Cerebellar nuclear complex (tissue), 1 donor: ENCODE data around the gene LDLR.
"Not testable (repeated sequence)": the region's sequence is repeated elsewhere in the genome, so short reads cannot be mapped to it uniquely, and the experiment has no call there.

ENCODE experiments used
- DNase-seq, 2 experiments: peaks; one replicate each; lab custom pipeline; 2025; lab: John Stamatoyannopoulos, UW

Gene LDLR

DNA sequence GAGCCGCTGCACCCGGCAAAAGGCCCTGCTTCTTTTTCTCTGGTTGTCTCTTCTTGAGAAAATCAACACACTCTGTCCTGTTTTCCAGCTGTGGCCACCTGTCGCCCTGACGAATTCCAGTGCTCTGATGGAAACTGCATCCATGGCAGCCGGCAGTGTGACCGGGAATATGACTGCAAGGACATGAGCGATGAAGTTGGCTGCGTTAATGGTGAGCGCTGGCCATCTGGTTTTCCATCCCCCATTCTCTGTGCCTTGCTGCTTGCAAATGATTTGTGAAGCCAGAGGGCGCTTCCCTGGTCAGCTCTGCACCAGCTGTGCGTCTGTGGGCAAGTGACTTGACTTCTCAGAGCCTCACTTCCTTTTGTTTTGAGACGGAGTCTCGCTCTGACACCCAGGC lies 17.2 kb downstream of the LDLR start:
- DNase-seq: no peak

DNA sequence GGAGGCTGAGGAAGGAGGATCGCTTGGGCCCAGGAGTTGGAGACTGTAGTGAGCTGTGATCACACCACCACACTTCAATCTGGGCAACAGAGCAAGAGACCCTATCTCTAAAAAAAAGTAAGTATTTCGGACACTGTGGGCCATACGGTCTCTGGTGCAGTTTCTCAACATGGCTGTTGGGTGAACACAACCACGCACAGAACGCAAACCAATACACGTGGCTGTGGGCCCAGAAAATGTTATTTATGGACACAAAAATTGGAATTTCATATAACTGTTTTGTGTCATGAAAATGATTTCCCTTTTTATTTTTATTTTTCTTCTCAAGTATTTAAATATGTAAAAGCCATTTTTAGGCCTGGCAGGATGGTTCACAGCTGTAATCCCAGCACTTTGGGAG lies 19.5 kb downstream of the LDLR start:
- DNase-seq: no peak

GRCh38 chr19:11111117-11111770 lies 22.0 kb downstream of the LDLR start:
- no peak for DNase-seq

GRCh38 chr19:11111771-11112144 lies 22.5 kb downstream of the LDLR start:
- DNase-seq: no peak

DNA sequence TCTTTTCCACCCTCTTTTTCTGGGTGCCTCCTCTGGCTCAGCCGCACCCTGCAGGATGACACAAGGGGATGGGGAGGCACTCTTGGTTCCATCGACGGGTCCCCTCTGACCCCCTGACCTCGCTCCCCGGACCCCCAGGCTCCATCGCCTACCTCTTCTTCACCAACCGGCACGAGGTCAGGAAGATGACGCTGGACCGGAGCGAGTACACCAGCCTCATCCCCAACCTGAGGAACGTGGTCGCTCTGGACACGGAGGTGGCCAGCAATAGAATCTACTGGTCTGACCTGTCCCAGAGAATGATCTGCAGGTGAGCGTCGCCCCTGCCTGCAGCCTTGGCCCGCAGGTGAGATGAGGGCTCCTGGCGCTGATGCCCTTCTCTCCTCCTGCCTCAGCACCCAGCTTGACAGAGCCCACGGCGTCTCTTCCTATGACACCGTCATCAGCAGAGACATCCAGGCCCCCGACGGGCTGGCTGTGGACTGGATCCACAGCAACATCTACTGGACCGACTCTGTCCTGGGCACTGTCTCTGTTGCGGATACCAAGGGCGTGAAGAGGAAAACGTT lies 24.0 kb downstream of the LDLR start:
- no peak for DNase-seq

DNA sequence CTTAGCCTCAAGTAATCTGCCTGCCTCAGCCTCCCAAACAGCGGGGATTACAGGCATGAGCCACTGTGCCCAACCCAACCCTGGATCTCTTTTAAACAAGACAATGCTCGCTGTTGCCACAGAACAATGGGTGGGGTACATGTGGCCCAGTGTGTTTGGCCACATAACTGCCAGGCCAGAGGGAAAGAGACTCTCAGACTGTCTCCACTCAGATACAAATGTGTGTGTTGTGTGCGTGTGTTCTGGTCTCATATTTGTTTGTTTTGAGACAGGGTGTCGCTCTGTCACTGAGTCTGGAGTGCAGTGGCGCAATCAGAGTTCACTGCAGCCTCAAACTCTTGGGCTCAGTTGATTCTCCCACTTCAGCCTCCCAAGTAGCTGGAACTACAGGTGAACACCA lies 25.8 kb downstream of the LDLR start:
- DNase-seq: no peak

DNA sequence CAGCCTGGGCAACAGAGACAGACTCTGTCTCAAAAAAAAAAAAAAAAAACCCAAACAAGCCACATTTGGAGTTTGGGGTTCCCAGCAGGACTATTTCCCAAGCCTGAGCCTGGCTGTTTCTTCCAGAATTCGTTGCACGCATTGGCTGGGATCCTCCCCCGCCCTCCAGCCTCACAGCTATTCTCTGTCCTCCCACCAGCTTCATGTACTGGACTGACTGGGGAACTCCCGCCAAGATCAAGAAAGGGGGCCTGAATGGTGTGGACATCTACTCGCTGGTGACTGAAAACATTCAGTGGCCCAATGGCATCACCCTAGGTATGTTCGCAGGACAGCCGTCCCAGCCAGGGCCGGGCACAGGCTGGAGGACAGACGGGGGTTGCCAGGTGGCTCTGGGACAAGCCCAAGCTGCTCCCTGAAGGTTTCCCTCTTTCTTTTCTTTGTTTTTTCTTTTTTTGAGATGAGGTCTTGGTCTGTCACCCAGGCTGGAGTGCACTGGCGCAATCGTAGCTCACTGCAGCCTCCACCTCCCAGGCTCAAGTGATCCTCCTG lies 26.7 kb downstream of the LDLR start:
- no peak for DNase-seq

GRCh38 chr19:11116507-11116906 lies 27.2 kb downstream of the LDLR start:
- DNase-seq: no peak

DNA sequence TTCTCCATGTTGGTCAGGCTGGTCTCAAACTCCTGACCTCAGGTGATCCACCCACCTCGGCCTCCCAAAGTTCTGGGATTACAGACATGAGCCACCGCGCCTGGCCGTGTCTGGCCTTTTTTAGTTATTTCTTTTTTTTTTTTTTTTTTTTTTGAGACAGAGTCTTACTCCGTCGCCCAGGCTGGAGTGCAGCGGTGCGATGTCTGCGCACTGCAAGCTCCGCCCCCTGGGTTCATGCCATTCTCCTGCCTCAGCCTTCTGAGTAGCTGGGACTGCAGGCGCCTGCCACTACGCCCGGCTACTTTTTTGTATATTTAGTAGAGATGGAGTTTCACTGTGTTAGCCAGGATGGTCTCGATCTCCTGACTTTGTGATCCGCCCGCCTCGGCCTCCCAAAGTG lies 32.7 kb downstream of the LDLR start:
- DNase-seq: not testable (repeated sequence)

DNA sequence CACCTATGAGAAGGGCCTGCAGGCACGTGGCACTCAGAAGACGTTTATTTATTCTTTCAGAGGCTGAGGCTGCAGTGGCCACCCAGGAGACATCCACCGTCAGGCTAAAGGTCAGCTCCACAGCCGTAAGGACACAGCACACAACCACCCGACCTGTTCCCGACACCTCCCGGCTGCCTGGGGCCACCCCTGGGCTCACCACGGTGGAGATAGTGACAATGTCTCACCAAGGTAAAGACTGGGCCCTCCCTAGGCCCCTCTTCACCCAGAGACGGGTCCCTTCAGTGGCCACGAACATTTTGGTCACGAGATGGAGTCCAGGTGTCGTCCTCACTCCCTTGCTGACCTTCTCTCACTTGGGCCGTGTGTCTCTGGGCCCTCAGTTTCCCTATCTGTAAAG lies 33.9 kb downstream of the LDLR start:
- DNase-seq: no peak

DNA sequence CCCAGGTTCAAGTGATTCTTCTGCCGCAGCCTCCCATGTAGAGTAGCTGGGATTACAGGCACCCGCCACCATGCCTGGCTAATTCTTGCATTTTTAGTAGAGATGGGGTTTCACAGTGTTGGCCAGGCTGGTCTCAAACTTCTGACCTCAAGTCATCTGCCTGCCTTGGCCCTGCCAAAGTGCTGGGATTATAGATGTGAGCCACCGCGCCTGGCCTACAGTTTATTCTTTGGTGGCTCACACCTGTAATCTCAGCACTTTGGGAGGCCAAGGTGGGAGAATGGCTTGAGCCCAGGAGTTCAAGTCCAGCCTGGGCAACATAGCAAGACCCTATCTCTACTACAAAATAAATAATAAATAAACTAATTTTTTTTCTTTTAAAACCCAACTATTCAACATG lies 34.9 kb downstream of the LDLR start:
- not testable (repeated sequence) for DNase-seq

- peak in 1 of 2 experiments; percentile 19 for DNase-seq
These were observed 36.9 kb downstream of the LDLR start for GRCh38 chr19:11125994-11126685.

GRCh38 chr19:11127905-11128304 lies 38.6 kb downstream of the LDLR start:
- no peak for DNase-seq

- DNase-seq: peak in 1 of 2 experiments; percentile 55
These were observed 41.7 kb downstream of the LDLR start for GRCh38 chr19:11130824-11131455.

- no peak for DNase-seq
These were observed 42.2 kb downstream of the LDLR start for GRCh38 chr19:11131471-11131870.

DNA sequence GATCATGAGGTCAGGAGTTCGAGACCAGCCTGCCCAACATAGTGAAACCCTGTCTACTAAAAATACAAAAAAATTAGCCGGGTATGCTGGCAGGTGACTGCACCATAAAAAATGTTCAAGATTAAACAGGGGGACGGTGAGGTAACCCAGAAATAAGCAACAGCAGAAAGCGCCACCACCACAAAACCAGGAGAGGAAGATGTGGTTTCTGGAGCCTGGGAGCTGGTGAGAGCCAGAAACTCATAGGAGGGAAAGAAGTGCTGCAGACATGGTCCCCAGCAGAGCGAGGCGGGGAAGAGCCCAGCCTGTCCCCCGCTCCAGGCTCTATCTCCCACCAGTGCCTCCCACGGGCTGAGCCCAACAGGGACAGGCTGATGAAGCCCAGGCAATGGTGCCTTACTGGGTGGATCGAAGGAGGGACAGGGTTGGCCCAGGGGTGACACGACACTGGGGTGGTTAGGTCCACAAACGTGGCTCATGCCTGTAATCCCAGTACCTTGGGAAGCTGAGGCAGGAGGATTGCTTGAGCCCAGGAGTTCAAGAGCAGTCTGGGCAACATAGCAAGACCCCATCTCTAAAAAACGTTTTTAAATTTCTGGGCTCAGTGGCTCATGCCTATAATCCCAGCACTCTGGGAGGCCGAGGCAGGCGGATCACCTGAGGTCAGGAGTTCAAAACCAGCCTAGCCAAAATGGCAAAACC lies 47.3 kb downstream of the LDLR start:
- DNase-seq: no peak

DNA sequence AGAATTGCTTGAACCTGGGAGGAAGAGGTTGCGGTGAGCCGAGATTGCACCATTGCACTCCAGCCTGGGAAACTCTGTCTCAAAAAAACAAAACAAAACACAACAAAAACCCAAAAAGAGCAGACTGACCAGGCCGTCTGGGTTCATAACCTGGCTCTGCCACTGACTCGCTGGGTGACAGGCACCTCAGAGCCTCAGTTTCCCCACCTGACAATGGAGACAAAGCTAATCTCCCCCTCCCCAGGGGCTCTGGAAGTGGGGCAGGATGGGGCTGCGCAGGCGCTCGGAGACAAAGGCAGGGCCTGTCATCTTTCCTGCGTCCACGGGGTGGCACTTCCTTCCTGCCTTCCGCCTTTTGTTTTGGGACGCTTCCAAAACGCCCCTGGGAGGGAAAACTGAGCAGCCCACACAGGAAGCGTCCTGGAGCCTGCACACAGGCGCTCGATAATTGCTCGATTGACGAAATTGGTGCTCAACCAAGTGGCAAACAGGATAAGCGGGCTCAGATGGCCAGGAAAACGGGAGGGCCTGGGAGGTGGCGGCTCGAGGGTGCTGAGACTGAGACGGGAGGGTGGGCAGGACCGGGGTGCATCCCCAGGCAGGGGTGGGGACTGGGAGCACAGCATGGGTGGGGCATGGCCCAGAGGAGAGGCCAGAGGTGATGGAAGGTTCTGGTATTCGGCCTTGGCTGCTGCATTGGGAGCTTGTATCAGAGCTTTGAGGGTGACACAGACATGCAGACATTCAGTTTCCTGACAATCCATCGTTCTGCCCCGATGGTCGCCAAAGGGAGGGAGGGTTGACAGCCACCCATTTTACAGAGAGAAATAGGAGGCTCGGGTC lies 48.5 kb downstream of the LDLR start:
- DNase-seq: peak in 1 of 2 experiments; percentile 55

DNA sequence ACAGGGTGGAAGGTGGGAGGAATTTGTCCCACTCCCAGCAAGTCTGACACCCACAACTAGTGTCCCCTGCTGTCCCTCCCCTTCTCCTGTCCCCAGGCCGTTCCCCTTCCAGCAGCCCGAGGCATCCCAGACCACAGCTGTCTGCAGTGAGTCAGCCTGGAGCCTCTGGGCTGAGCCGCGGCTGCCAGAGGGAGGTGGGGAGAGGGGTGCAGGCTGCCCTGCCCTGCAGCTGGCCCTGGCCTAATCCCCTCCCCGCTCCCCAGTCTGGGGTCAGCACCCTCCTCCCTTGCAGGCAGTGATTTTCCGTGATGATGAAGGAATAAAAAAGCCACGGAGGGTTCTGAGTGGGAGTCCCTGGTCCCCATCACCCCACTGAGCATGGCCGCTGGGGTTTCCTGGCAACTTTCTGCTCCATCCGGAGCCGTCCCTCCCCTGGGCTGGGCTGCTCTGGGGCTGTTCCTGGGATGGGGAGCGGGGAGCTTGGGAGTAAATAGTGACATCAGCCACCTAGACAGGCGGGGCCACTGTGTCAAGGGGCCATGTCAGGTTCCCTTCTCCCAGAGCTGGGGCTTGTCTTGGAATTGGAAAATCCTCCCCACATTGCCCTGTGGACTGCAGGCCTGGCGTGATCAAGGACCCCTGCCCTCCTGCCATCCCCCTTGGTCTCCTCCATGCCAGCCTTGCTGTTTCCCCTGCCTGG lies 49.5 kb downstream of the LDLR start:
- no peak for DNase-seq

DNA sequence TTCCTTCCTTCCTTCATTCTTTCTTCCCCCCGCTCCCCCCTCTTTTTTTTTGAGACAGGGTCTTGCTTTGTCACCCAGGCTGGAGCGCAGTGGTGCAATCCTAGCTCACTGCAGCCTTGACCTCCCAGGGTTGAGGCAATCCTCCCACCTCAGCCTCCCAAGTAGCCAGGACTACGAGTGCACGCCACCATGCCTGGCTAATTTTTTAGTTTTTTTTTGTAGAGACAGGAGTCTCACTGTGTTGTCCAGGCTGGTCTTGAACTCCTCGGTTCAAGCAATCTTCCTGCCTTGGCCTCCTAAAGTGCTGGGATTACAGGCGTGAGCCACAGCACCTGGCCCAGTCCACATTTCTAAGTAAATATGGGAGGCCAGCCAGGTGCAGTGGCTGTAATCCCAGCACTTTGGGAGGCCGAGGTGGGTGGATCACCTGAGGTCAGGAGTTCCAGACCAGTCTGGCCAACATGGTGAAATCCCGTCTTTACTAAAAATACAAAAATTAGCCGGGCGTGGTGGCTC lies 50.8 kb downstream of the LDLR start:
- DNase-seq: not testable (repeated sequence)

DNA sequence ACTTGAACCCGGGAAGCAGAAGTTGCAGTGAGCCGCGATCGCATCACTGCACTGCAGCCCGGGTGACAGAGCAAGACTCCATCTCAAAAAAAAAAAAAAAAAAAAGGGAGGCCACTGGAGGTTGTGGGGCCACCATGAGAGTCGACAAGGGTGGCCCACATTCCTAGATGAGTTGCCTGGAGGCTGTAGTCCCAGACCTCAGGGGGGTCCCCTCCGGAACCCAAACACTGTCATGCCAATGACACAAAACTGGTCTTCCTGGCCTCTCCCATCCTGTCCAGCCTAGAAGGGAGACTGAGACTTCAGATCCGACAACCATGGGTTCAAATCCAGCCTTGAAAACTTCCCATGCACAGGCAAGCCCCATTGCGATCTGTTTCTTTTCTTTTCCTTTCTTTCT lies 51.6 kb downstream of the LDLR start:
- DNase-seq: no peak
